HepG2 (cell line): ENCODE results near the gene CD300LF. TPM values are rescaled to one million over a fixed set of nuclear protein-coding genes. Genes with fewer than 3 reads are reported as not detected.

Source experiments
- CEBPG ChIP-seq: IDR thresholded peaks from 2 replicates; pipeline ENCODE4 v1.6.1; 2016
- HHEX ChIP-seq: IDR thresholded peaks from 2 replicates; pipeline ENCODE4 v1.6.1; 2016; ENCODE audit warnings: control low read depth
- JUND ChIP-seq: sonication (generic); formaldehyde crosslinking; IDR thresholded peaks from 2 replicates; pipeline ENCODE4 v1.8.0; 2022; ENCODE audit warnings: mild to moderate bottlenecking, missing genetic modification reagents
- KMT2B ChIP-seq: IDR thresholded peaks from 2 replicates; pipeline ENCODE4 v1.6.1; 2016; ENCODE audit warnings: missing genetic modification reagents, missing compliant biosample characterization
- MIER3 ChIP-seq: IDR thresholded peaks from 2 replicates; pipeline ENCODE4 v1.6.1; 2016; ENCODE audit warnings: missing compliant biosample characterization, borderline replicate concordance
- MXD3 ChIP-seq: IDR thresholded peaks from 2 replicates; pipeline ENCODE4 v1.6.1; 2016; ENCODE audit warnings: mild to moderate bottlenecking, missing biosample characterization, missing genetic modification reagents
- NRL ChIP-seq: sonication (generic); formaldehyde crosslinking; IDR thresholded peaks from 2 replicates; pipeline ENCODE4 v1.5.0; 2020; ENCODE audit warnings: missing genetic modification reagents, mild to moderate bottlenecking, moderate library complexity, borderline replicate concordance
- PHF5A ChIP-seq: IDR thresholded peaks from one replicate; pipeline ENCODE4 v1.6.1; 2018; ENCODE audit warnings: low read depth, missing genetic modification reagents; ENCODE audit not compliant: unreplicated experiment
- ZBTB37 ChIP-seq: sonication (generic); formaldehyde crosslinking; IDR thresholded peaks from 2 replicates; pipeline ENCODE4 v1.4.0; 2020; ENCODE audit warnings: mild to moderate bottlenecking, missing genetic modification reagents
- ZNF749 ChIP-seq: sonication (generic); formaldehyde crosslinking; IDR thresholded peaks from 2 replicates; pipeline ENCODE4 v1.8.0; 2022; ENCODE audit warnings: mild to moderate bottlenecking, missing genetic modification reagents, moderate library complexity, borderline replicate concordance
- ZNF841 ChIP-seq: sonication (generic); formaldehyde crosslinking; IDR thresholded peaks from 2 replicates; pipeline ENCODE4 v1.8.1; 2023; ENCODE audit warnings: missing genetic modification reagents, borderline replicate concordance
- polyA plus RNA-seq, 8 experiments: library from polyadenylated mRNA; depleted of rRNA in 3 of 8; stranded (reverse) in 7 of 8; unstranded in 1 of 8; fragments of >200 nt; fragmentation: Illumina TruSeq in 4 of 8; extraction: Trizol in 4 of 8; gene quantifications; 2 replicates each; pipeline versions ENCODE4 v1.2.1 to v1.2.3, GENCODE V29; 2011 to 2016; ENCODE audit warnings: low read depth in 4 of 8, missing spikeins in 1 of 8, mixed read lengths in 1 of 8; ENCODE audit not compliant: insufficient read depth in 1 of 8
- total RNA-seq, 5 experiments: library from RNA; depleted of rRNA; stranded (reverse); fragments of >200 nt; fragmentation: Illumina TruSeq; extraction: Trizol; gene quantifications; 2 replicates each; pipeline ENCODE4 v1.2.3, GENCODE V29; 2016; ENCODE audit warnings: low read depth in 1 of 5
- TF ChIP-seq, protein P1 (sequence below): sonication (generic); formaldehyde crosslinking; IDR thresholded peaks from 2 replicates; pipeline ENCODE4 v1.4.0; 2020; ENCODE audit warnings: mild to moderate bottlenecking, missing genetic modification reagents
- TF ChIP-seq, protein P2 (sequence below): sonication (generic); formaldehyde crosslinking; IDR thresholded peaks from 2 replicates; pipeline ENCODE4 v1.5.0; 2020; ENCODE audit warnings: mild to moderate bottlenecking, missing genetic modification reagents
- TF ChIP-seq, protein P3 (sequence below): sonication (generic); formaldehyde crosslinking; IDR thresholded peaks from 2 replicates; pipeline ENCODE4 v1.9.0; 2021; ENCODE audit warnings: missing genetic modification reagents, borderline replicate concordance
- TF ChIP-seq, protein P4 (sequence below): IDR thresholded peaks from 2 replicates; pipeline ENCODE4 v1.6.1; 2016; ENCODE audit warnings: missing compliant biosample characterization, missing genetic modification reagents, borderline replicate concordance
- TF ChIP-seq, protein P5 (sequence below): IDR thresholded peaks from 2 replicates; pipeline ENCODE4 v1.6.1; 2016; ENCODE audit warnings: missing biosample characterization, missing genetic modification reagents, low read depth

Gene CD300LF
- total and polyA plus RNA-seq, 2 of the 13 experiments (the other 11 are each of a cell fraction or from before 2014, with no cell fraction given) = not detected

- TF ChIP-seq, protein P1, sequence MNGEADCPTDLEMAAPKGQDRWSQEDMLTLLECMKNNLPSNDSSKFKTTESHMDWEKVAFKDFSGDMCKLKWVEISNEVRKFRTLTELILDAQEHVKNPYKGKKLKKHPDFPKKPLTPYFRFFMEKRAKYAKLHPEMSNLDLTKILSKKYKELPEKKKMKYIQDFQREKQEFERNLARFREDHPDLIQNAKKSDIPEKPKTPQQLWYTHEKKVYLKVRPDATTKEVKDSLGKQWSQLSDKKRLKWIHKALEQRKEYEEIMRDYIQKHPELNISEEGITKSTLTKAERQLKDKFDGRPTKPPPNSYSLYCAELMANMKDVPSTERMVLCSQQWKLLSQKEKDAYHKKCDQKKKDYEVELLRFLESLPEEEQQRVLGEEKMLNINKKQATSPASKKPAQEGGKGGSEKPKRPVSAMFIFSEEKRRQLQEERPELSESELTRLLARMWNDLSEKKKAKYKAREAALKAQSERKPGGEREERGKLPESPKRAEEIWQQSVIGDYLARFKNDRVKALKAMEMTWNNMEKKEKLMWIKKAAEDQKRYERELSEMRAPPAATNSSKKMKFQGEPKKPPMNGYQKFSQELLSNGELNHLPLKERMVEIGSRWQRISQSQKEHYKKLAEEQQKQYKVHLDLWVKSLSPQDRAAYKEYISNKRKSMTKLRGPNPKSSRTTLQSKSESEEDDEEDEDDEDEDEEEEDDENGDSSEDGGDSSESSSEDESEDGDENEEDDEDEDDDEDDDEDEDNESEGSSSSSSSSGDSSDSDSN (CRISPR knock-in tag) = peak; percentile 63
- peak; percentile 30; the same call in 1 of the 2 replicates for TF ChIP-seq KMT2B (CRISPR knock-in tag)
- no peak for TF ChIP-seq JUND (CRISPR knock-in tag)
- TF ChIP-seq, protein P2, sequence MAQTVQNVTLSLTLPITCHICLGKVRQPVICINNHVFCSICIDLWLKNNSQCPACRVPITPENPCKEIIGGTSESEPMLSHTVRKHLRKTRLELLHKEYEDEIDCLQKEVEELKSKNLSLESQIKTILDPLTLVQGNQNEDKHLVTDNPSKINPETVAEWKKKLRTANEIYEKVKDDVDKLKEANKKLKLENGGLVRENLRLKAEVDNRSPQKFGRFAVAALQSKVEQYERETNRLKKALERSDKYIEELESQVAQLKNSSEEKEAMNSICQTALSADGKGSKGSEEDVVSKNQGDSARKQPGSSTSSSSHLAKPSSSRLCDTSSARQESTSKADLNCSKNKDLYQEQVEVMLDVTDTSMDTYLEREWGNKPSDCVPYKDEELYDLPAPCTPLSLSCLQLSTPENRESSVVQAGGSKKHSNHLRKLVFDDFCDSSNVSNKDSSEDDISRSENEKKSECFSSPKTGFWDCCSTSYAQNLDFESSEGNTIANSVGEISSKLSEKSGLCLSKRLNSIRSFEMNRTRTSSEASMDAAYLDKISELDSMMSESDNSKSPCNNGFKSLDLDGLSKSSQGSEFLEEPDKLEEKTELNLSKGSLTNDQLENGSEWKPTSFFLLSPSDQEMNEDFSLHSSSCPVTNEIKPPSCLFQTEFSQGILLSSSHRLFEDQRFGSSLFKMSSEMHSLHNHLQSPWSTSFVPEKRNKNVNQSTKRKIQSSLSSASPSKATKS (CRISPR knock-in tag) = 0 out of 2 replicates have a peak, but pooled peaks have one; percentile 89
- TF ChIP-seq PHF5A = peak; percentile 41
- peak; percentile 91 for TF ChIP-seq ZBTB37 (CRISPR knock-in tag)
- TF ChIP-seq, protein P3, sequence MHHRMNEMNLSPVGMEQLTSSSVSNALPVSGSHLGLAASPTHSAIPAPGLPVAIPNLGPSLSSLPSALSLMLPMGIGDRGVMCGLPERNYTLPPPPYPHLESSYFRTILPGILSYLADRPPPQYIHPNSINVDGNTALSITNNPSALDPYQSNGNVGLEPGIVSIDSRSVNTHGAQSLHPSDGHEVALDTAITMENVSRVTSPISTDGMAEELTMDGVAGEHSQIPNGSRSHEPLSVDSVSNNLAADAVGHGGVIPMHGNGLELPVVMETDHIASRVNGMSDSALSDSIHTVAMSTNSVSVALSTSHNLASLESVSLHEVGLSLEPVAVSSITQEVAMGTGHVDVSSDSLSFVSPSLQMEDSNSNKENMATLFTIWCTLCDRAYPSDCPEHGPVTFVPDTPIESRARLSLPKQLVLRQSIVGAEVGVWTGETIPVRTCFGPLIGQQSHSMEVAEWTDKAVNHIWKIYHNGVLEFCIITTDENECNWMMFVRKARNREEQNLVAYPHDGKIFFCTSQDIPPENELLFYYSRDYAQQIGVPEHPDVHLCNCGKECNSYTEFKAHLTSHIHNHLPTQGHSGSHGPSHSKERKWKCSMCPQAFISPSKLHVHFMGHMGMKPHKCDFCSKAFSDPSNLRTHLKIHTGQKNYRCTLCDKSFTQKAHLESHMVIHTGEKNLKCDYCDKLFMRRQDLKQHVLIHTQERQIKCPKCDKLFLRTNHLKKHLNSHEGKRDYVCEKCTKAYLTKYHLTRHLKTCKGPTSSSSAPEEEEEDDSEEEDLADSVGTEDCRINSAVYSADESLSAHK (CRISPR knock-in tag) = no peak
- peak; percentile 31 for TF ChIP-seq NRL (CRISPR knock-in tag)
- TF ChIP-seq, protein P4, sequence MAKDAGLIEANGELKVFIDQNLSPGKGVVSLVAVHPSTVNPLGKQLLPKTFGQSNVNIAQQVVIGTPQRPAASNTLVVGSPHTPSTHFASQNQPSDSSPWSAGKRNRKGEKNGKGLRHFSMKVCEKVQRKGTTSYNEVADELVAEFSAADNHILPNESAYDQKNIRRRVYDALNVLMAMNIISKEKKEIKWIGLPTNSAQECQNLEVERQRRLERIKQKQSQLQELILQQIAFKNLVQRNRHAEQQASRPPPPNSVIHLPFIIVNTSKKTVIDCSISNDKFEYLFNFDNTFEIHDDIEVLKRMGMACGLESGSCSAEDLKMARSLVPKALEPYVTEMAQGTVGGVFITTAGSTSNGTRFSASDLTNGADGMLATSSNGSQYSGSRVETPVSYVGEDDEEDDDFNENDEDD (CRISPR knock-in tag) = no peak
- TF ChIP-seq MIER3 (CRISPR knock-in tag) = peak; percentile 65; the same call in 1 of the 2 replicates
- TF ChIP-seq ZNF841 (CRISPR knock-in tag) = no peak
- peak; percentile 70; the same call in 1 of the 2 replicates for TF ChIP-seq ZNF749
- TF ChIP-seq MXD3 (CRISPR knock-in tag) = peak; percentile 33; the same call in 1 of the 2 replicates
- TF ChIP-seq CEBPG (CRISPR knock-in tag) = peak; percentile 97
- TF ChIP-seq HHEX (CRISPR knock-in tag) = 0 out of 2 replicates have a peak, but pooled peaks have one; percentile 9
- TF ChIP-seq, protein P5, sequence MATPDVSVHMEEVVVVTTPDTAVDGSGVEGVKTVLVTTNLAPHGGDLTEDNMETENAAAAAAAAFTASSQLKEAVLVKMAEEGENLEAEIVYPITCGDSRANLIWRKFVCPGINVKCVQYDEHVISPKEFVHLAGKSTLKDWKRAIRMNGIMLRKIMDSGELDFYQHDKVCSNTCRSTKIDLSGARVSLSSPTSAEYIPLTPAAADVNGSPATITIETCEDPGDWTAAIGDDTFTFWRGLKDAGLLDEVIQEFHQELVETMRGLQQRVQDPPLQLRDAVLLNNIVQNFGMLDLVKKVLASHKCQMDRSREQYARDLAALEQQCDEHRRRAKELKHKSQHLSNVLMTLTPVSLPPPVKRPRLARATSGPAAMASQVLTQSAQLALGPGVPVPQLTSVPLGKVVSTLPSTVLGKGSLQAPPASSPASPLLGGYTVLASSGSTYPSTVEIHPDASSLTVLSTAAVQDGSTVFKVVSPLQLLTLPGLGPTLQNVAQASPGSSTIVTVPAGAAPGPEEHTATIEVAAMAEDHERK (CRISPR knock-in tag) = no peak
These were observed 24.0 kb upstream of the CD300LF start, which contains the start of gene RAB37 (continued) for GRCh38 chr17:74736513-74737298.
